HL-60/S4 treated with retinoic acid at 250 ng/mL for 4 days and 3 days (cell line): Measurements from ENCODE around the gene NDUFA1.
"Not testable (repeated sequence)": the region's sequence is repeated elsewhere in the genome, so short reads cannot be mapped to it uniquely, and the experiment has no call there.

Experiments used
- in situ Hi-C: fragments of 300-500 bp; cut with MboI; formaldehyde crosslinking; loops from 2 replicates; pipeline ENCODE4 v1.7.0; 2022; ENCODE audit warnings: low sequenced_read_pairs

The NDUFA1 gene

GRCh38 chrX:119871599-119872395 is at the start of gene NDUFA1, which contains the start of gene RNF113A:
Gene NDUFA1, plus strand, starts transcription at chrX:119871832. Its CDS starts 80 bp downstream, at chrX:119871912.
Gene RNF113A, minus strand, starts transcription at chrX:119871733. Its CDS starts 120 bp downstream, at chrX:119871613.
- in situ Hi-C loops = no loop called here

DNA sequence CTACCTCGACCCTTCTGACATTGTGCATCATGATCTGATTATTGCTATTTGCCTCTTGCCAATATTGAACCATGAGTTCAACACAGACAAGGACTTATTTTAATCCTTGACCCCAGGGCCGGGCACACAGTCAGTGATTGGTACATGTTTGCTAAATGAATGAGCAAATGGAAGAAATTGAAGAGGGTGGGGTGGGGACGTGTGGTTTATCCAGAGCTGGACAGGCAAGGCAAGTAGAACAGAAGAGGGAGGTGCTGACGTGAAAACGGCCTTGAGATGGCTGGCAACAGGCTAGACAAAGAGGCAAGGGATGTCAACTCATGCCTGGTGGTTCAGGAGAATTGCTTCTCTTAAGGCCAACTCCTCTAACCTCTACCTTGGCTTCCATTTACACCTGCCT is 47.4 kb upstream of the NDUFA1 start:
- in situ Hi-C loops = not testable (repeated sequence)

DNA sequence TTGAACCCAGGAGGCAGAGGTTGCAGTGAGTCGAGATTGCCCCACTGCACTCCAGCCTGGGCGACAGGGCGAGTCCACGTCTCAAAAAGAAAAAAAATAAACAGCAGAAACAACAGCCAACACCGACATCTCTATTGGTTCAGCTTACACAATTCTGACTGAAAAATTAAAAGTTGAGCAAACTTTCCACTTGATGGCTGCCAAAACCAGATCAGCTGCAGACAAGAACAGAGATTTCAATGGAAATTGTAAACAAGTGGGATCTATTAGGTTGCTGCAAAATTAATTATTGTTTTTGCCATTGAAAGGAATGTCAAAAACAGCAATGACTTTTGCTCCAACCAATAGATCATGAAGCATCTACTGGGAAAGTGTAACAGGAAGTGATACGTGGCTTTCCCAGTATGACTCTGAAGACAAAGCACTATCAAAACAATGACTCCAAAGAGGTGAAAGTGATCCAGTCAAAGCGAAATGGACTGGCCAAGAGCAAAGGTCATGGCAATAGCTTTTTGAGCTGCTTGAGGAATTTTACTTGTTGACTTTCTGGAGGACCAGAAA is 45.2 kb upstream of the NDUFA1 start:
- in situ Hi-C loops = no loop called here

DNA sequence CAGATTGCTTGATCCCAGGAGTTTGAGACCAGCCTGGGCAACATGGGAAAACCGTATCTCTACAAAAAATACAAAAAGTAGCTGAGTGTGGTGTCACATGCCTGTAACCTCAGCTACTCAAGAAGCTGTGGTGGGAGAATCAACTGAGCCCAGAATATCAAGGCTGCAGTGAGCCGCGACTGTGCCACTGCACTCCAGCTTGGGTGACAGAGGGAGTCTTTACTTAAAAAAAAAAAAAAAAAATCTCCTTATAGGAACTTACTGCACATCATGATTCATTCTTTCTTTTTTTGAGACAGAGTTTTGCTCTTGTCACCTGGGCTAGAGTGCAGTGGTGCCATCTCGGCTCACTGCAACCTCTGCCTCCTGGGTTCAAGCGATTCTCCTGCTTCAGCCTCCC is 43.2 kb upstream of the NDUFA1 start:
- in situ Hi-C loops = no loop called here

GRCh38 chrX:119833905-119834304 is 37.7 kb upstream of the NDUFA1 start:
- in situ Hi-C loops = no loop called here

DNA sequence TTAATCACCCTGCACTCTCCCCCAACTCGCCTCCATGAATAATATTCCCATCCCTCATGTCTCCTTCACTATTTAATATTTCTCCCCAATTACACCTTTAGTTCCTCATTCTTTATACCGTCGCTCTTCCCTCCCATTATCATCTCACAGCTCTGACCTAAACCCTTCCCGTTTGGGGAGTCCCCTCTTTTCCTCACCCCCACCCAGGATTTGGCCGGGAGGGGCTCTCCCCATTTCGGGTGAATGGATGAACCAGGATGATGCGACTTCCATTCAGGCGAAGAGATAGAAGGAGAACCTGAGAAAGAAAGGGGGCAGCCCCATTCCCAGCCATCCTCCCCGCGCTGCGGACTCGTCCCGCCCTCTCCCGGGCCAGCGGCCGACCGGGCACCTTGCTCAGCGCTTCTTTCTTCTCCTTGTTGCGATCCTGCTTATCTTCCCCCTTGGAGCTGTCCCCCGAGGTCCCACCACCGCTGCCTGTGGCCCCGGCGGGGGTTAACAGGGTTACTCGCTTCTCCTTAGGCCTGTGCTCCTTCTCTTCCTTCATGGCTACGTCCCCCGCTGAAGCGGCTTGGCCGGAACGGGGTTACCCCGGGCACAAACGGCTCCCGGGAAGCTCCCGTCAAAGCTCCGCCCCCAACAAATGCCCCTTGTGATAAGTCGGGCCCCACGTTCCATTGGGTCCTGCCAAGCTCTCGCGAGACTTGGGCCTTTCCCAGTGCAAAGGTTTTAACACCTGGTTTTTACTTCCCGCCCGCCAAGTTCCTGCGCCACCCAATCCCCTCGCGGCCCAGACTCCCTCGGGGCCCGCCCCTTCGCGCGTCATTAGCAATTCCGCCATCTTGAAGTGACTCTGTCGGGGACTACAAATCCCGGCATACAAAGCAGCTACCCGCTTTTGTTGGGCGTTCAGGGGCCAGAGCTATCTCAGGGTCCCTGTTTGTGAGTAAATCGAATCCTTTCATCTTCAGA is 19.0 kb upstream of the NDUFA1 start, which contains the start of gene UPF3B:
Gene UPF3B (minus strand): TSS at position 582 of the 972 bp plus-strand sequence. CDS start 35 bp downstream, at position 547.
- in situ Hi-C loops = no loop called here

- in situ Hi-C loops = no loop called here
Measured at GRCh38 chrX:119853444-119853843, 18.2 kb upstream of the NDUFA1 start.

DNA sequence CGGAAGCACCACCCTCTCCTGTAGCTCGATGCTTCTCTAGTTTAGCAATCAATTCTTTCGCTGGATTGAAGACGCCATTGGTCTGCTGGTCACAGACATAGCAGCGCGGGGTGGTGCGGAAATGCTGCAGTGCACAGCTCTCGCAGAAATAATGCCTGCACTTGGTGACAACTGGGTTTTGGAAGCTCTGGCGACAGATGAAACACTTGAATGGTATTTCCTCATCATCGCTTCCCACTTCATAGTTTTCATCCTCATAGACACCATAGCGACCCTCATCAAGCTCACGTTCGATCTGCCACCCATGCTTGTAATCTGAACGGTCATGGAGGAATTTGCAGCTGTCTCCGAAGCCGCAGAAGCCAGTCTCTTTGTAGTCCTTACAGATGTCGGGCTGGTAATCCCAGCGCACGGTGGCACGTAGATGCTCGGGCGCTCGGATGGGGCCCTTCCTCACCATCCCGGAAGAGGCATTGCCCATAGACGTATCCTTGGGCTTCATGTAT is 953 bp upstream of the NDUFA1 start:
- in situ Hi-C loops = no loop called here

DNA sequence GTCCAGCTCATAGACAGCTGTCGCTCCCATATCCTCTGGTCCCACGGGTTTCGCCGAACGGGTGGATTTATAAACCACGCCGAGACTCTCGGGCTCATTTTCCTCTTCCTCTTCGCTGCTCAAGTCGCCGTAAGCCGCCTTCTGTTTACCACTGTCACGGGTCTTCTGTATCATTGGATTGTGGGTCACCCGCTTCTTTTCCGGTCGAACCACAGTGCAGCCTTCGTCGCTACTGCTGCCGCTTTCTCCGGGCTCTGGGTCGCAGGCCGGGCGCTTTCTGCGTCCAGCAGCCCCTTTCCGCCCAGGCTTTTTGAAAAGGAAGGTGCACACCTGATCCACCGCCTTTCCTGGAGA is 410 bp upstream of the NDUFA1 start:
- in situ Hi-C loops = no loop called here

DNA sequence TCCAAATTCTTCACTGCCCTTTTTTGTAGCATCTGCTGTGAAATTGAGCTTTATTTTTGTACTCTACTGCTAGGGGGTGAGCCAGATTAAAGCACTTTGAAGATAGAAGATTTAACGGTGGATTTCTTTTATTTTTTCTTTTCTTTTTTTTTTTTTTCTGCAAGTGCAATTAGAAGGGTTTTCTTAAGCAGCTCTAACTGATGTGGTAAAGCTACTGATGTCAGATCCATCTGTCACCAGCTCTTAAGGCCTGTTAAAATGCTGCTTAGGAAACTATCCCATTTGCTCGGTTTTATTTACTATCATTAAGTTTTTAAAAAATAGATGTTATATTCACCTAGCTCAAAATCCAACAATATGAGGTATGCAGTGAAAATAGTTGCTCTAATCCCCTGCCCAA is 7.1 kb downstream of the NDUFA1 start:
- in situ Hi-C loops = no loop called here

DNA sequence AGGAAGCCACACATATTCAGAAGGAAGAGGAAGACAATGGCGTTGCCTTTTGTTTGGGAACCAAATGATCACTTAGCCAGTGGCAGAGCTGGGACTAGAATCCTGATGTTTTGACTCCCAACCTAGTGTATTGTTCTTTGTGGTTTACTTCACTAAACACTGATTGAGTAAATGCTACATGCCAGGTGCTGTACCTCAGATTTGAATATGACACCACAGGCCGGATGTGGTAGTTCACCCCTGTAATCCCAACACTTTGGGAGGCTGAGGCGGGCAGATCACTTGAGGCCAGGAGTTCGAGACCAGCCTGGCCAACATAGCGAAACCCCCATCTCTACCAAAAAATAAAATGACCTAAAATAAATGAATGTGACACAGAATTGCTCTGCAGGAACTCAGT is 8.4 kb downstream of the NDUFA1 start:
- in situ Hi-C loops = no loop called here

DNA sequence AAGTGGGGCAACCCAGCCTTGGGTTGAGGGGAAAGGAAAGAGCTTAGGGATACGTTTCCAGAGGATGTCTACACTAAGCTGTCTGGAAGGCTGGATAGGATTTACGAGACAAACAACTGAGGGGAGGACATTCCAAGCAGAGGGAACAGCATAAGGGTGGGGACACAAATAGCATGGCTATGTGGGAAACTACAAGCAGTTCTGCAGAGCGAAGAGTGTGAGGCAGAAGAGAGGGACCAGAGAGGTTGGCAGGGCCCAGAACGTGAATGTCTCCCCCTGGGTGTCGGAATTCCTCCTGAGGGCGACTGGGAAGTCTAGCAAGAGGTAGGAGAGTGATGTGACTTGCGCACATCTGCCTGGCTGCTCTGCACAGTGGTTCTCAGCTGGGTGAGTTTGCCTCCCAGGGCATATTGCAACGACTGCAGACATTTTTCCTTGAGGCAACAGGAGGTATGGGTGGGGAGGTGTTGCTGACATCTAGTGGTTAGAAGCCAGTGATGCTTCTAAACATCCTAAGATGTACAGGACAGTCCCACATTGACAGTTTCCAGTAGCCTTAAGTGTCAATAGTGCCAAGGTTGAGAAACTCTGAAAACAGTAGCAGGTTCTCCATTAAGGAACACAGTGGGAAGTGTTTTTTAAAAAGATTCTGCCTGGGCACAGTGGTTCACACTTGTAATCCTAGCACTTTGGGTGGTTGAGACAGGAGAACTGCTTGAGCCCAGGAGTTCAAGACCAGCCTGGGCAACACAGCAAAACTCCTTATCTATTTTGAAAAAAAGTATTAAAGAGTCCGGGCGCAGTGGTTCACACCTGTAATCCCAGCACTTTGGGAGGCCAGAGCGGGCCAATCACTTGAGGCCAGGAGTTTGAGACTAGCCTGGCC is 9.2 kb downstream of the NDUFA1 start:
- in situ Hi-C loops = no loop called here

GRCh38 chrX:119885554-119886428 is 14.2 kb downstream of the NDUFA1 start:
- in situ Hi-C loops = no loop called here

DNA sequence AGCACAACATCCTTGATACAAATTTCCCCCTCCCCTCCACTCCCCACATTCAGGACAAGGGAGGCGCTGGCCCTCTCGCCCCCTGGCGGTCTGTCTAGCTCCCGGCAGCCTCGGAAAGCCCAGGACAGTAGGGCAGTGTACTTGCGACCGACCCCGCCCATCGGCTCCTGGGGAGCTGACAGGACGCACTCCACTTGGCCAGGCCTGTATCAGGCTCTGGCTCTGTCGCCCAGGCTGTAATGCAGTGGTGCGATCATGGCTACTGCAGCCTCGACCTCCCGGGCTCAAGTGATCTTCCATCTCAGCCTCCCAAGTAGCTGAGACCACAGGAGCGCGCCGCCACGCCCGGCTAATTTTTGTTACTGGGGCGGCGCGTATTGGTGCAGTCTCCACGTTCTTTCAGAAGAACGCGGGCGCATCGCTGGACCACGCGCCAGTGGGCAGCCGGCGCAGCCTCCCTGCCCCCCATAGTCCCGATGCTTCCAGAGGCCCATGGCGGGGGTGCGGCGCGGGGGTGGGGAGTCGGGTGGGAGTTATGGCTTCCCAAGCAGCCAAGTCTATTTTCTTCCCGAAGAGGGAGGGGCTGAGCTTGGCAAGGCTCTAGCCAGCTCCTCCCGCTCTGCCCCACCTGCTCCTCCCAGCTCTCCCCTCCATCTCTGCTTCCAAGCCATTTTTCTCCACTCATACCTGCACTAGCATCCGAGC is 16.2 kb downstream of the NDUFA1 start:
- in situ Hi-C loops = no loop called here

DNA sequence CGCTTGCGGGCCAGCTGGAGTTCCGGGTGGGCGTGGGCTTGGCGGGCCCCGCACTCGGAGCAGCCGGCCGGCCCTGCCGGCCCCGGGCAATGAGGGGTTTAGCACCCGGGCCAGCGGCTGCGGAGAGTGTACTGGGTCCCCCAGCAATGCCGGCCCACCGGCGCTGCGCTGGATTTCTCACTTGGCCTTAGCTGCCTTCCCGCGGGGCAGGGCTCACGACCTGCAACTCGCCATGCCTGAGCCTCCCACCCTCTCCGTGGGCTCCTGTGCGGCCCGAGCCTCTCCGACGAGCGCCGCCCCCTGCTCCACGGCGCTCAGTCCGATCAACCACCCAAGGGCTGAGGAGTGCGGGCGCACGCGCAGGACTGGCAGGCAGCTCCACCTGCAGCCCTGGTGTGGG is 19.0 kb downstream of the NDUFA1 start:
- in situ Hi-C loops = not testable (repeated sequence)

DNA sequence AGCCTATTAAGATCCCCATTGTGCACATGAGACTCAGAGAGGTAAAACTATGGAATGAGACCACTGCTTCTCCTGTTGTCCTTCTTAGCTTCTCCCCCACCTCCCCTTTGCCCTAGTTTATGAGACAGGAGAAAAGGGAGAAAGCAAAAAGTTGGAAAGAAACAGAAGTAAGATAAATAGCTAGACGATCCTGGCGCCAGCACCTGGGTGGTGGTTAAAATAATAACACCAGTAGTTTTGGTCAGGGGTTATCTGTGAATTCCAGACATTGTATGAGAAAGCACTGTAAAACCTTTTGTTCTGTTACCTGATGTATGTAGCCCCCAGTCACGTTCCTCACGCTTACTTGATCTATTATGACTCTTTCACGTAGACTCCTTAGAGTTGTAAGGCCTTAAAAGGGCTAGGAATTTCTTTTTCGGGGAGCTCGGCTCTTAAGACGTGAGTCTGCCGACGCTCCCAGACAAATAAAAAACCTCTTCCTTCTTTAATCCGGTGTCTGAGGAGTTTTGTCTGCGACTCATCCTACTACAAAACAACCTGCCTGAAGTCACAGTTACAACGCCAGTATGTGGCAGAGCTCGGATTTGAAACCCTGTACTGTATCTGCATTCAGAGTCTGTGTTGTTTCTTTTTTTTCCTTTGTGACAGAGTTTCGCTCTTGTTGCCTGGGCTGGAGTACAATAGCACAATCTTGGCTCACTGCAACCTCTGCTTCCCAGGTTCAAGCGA is 20.5 kb downstream of the NDUFA1 start:
- in situ Hi-C loops = not testable (repeated sequence)

DNA sequence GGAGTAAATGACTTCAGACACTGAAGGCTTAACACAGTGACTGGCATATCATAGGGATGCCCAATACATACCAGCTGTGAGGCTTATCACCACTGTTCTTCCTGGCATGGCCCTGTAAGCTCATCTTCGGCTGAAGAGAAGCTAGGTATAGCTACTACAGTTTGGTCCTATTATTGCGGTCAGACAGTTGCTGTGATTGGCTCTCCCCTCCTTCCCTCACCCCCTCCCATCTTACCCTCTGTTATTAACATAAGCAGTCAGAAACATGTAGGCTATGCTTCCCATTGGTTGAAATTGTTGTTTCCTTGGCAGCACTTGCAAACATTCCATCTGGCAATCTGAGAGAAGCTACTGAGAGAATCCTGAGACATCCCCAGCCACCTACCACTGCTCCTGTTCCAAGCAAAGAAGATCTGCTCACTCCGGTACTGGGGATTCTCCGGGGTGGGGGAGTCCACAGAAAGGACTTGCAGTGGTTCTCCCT is 24.3 kb downstream of the NDUFA1 start, which contains the start of gene AKAP14:
Gene AKAP14 (plus strand): TSS at position 51 of the 484 bp plus-strand sequence. CDS start 7,331 bp downstream, outside the sequence.
- in situ Hi-C loops = no loop called here

GRCh38 chrX:119899125-119899524 is 27.5 kb downstream of the NDUFA1 start:
- in situ Hi-C loops = no loop called here
